WI38 (cell line): ENCODE data around the gene NXNL1.

Experiments
- H3K4me3 ChIP-seq: 2 replicates; pipeline ENCODE4 v1.5.1; 2011; ENCODE audit warnings: low read depth, mild to moderate bottlenecking, control low read depth, low read length
- TF ChIP-seq, protein P1 (sequence below): IDR thresholded peaks from 2 replicates; pipeline ENCODE4 v1.5.1; 2012; ENCODE audit warnings: low read depth, mild to moderate bottlenecking, control low read depth, low read length

Gene NXNL1

DNA sequence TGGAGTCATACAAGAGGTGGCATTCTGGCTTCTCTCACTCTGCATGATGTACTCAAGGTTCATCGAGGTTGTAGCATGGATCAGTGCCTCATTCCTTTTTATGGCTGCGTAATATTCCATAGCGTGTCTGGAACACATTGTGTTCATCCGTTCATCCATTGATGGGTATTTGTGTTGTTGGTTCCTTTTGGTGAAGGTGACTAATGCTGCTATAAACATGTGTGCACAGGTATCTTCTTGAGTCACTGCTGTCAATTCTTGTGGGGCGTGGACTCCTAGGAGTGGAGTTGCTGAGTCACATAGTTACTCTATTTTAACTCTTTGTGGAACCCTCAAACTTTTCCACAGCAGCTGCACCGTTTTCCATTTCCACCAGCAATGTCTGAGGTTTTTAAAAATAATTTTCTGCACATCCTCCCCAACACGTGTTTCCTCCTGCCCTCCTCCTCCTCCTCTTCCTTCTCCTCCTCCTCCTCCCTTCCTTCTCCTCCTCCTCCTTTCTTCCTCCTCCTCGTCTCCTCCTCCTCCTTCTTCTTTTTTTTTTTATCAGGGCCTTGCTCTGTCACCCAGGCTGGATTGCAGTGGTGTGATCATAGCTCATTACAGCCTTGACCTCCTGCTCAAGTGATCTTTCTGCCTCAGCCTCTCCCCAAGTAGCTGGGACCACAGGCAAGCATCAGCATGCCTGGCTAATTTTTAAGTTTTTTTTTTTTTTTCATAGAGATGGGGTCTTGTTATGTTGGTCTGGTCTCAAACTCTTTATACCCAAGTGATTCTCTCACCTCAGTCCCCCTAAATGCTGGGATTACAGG, 10.3 kb downstream of the NXNL1 start:
- H3K4me3 ChIP-seq, result no peak overlapping the region

DNA sequence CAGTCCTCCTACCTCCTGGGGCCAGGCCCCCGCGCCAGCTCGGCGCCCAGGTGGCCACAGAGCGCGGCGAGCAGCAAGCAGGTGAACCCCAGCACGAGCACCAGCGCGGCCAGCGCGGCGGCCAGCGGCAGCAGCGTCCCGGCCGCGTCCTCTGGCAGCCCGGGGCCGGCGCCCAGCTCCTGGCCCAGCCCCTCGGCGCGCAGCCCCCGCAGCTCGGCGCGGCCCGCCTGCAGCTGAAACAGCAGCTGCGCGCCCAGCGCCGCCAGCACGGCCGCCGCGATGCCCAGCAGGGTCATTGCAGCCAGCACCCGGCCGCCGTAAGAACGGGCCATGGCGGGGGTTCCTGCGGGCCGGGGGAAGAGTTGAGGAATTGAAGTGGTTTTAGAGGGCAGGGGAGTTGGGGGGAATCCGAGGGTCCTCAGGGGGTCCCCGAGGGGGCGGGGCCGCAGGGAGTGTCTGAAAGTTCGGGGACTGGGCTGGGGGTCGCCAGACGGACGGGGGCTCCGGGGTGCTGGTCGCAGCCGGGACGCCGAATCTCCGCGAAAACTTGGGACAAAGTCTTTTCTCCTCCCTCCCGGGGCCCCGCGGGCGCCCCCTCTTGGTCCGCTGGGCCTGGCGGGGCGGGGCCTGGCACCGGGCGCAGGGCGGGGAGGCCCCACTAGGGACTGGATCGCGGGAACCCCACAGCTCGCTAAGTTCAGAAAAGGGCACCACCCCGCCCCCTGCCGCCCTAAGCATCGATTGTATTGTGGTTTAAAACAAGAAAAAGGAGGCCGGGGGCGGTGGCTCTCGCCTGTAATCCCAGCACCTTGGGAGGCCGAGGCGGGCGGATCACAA, 12.4 kb downstream of the NXNL1 start, which contains the start of gene TMEM221:
Gene TMEM221, minus strand, starts transcription at position 538 of the 837 bp plus-strand sequence. Its CDS starts 206 bp downstream, at position 332.
- TF ChIP-seq, protein P1, sequence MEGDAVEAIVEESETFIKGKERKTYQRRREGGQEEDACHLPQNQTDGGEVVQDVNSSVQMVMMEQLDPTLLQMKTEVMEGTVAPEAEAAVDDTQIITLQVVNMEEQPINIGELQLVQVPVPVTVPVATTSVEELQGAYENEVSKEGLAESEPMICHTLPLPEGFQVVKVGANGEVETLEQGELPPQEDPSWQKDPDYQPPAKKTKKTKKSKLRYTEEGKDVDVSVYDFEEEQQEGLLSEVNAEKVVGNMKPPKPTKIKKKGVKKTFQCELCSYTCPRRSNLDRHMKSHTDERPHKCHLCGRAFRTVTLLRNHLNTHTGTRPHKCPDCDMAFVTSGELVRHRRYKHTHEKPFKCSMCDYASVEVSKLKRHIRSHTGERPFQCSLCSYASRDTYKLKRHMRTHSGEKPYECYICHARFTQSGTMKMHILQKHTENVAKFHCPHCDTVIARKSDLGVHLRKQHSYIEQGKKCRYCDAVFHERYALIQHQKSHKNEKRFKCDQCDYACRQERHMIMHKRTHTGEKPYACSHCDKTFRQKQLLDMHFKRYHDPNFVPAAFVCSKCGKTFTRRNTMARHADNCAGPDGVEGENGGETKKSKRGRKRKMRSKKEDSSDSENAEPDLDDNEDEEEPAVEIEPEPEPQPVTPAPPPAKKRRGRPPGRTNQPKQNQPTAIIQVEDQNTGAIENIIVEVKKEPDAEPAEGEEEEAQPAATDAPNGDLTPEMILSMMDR, result peak; percentile 59
- H3K4me3 ChIP-seq, result peak within 1 kb of the TSS; percentile 43

More for the DNA sequence above, 10.3 kb downstream of the NXNL1 start:
- TF ChIP-seq, protein P1, result no peak

GRCh38 chr19:17447704-17448130, 13.0 kb downstream of the NXNL1 start:
- no peak overlapping the region for H3K4me3 ChIP-seq
- TF ChIP-seq, protein P1, result no peak

GRCh38 chr19:17445526-17446165, 15.1 kb downstream of the NXNL1 start:
- TF ChIP-seq, protein P1, result no peak
- no peak overlapping the region for H3K4me3 ChIP-seq

GRCh38 chr19:17441241-17442021, 19.3 kb downstream of the NXNL1 start:
- TF ChIP-seq, protein P1, result peak; percentile 19; the same call in 1 of the 2 replicates
- H3K4me3 ChIP-seq, result no peak overlapping the region

- TF ChIP-seq, protein P1, result no peak
- no peak overlapping the region for H3K4me3 ChIP-seq
These were observed 23.9 kb downstream of the NXNL1 start for GRCh38 chr19:17436874-17437267.
